Measurements from ENCODE around the gene TMEM144.
"Not testable (repeated sequence)": the region's sequence is repeated elsewhere in the genome, so short reads cannot be mapped to it uniquely, and the experiment has no call there.

The TMEM144 gene

GRCh38 chr4:158228399-158228798, 18.1 kb downstream of the TMEM144 start:
- DNase-seq (ENCODE audit: extremely low spot score, insufficient read length, low read depth); FAIRE-seq: not testable (repeated sequence)

- FAIRE-seq (no peak), DNase-seq (ENCODE audit: extremely low spot score, insufficient read length, low read depth) (no peak)
These were observed 19.5 kb downstream of the TMEM144 start for GRCh38 chr4:158229768-158230167.

- no peak for DNase-seq (ENCODE audit: extremely low spot score, insufficient read length, low read depth)
- FAIRE-seq = no peak
These were observed 24.4 kb downstream of the TMEM144 start for GRCh38 chr4:158234671-158235070.

- DNase-seq (ENCODE audit: extremely low spot score, insufficient read length, low read depth) (no peak), FAIRE-seq (no peak)
These were observed 26.2 kb downstream of the TMEM144 start for GRCh38 chr4:158236304-158237030.

GRCh38 chr4:158238575-158238974, 28.3 kb downstream of the TMEM144 start:
- FAIRE-seq = no peak
- DNase-seq (ENCODE audit: extremely low spot score, insufficient read length, low read depth) = no peak

- DNase-seq (ENCODE audit: extremely low spot score, insufficient read length, low read depth) (no peak), FAIRE-seq (no peak)
These were observed 28.9 kb downstream of the TMEM144 start for GRCh38 chr4:158239196-158239595.

GRCh38 chr4:158243071-158243470, 32.8 kb downstream of the TMEM144 start:
- FAIRE-seq = no peak
- DNase-seq (ENCODE audit: extremely low spot score, insufficient read length, low read depth) = no peak

GRCh38 chr4:158250321-158250720, 40.0 kb downstream of the TMEM144 start:
- DNase-seq (ENCODE audit: extremely low spot score, insufficient read length, low read depth) (no peak), FAIRE-seq (no peak)

- FAIRE-seq (peak; percentile 87), DNase-seq (ENCODE audit: extremely low spot score, insufficient read length, low read depth) (peak; percentile 3)
These were observed 43.2 kb downstream of the TMEM144 start for GRCh38 chr4:158253350-158253980.

GRCh38 chr4:158254292-158254691, 44.0 kb downstream of the TMEM144 start:
- FAIRE-seq (no peak), DNase-seq (ENCODE audit: extremely low spot score, insufficient read length, low read depth) (no peak)

GRCh38 chr4:158255727-158256324, 45.5 kb downstream of the TMEM144 start:
- FAIRE-seq = peak; percentile 79
- no peak for DNase-seq (ENCODE audit: extremely low spot score, insufficient read length, low read depth)

- DNase-seq (ENCODE audit: extremely low spot score, insufficient read length, low read depth) = no peak
- peak; percentile 33 for FAIRE-seq
These were observed 49.8 kb downstream of the TMEM144 start for GRCh38 chr4:158259955-158260575.

- no peak for FAIRE-seq
- no peak for DNase-seq (ENCODE audit: extremely low spot score, insufficient read length, low read depth)
These were observed 51.2 kb downstream of the TMEM144 start for GRCh38 chr4:158261480-158261879.

GRCh38 chr4:158268553-158268952, 58.3 kb downstream of the TMEM144 start:
- FAIRE-seq = no peak
- no peak for DNase-seq (ENCODE audit: extremely low spot score, insufficient read length, low read depth)

GRCh38 chr4:158274636-158275035, 64.3 kb downstream of the TMEM144 start:
- FAIRE-seq (no peak), DNase-seq (ENCODE audit: extremely low spot score, insufficient read length, low read depth) (no peak)

GRCh38 chr4:158277558-158277957, 67.3 kb downstream of the TMEM144 start:
- DNase-seq (ENCODE audit: extremely low spot score, insufficient read length, low read depth) = no peak
- FAIRE-seq = no peak

- not testable (repeated sequence) for FAIRE-seq
These were observed 68.8 kb downstream of the TMEM144 start for GRCh38 chr4:158279052-158279451.

GRCh38 chr4:158280856-158281255, 70.6 kb downstream of the TMEM144 start:
- DNase-seq (ENCODE audit: extremely low spot score, insufficient read length, low read depth) (no peak), FAIRE-seq (no peak)

More at GRCh38 chr4:158279052-158279451, 68.8 kb downstream of the TMEM144 start:
- DNase-seq (ENCODE audit: extremely low spot score, insufficient read length, low read depth) = not testable (repeated sequence)

- FAIRE-seq (no peak), DNase-seq (ENCODE audit: extremely low spot score, insufficient read length, low read depth) (no peak)
These were observed 72.0 kb downstream of the TMEM144 start for GRCh38 chr4:158282252-158282651.

- DNase-seq (ENCODE audit: extremely low spot score, insufficient read length, low read depth) = no peak
- FAIRE-seq = no peak
These were observed 75.3 kb downstream of the TMEM144 start for GRCh38 chr4:158285429-158286216.
